Subcutaneous adipose tissue (tissue), 4 donors: ENCODE data around the gene PABPC1L. TPM values are rescaled to one million over a fixed set of nuclear protein-coding genes. Genes with fewer than 3 reads are reported as not detected.

ENCODE experiments used
- CTCF ChIP-seq: fragments of 450-650 bp; IDR thresholded peaks from one replicate; pipeline ENCODE4 v1.5.1; 2016; ENCODE audit warnings: low read depth, mild to moderate bottlenecking, control low read depth, antibody characterized with exemption, moderate library complexity
- total RNA-seq, 4 donors: library from RNA; depleted of rRNA; stranded (reverse); fragments of >200 nt; gene quantifications; one replicate each; pipeline ENCODE4 v1.1.0, GENCODE V29; 2016

Gene PABPC1L
- total RNA-seq, 4 donors from 2014 or later = 5.5 to 8.5 (median 6.9) TPM

DNA sequence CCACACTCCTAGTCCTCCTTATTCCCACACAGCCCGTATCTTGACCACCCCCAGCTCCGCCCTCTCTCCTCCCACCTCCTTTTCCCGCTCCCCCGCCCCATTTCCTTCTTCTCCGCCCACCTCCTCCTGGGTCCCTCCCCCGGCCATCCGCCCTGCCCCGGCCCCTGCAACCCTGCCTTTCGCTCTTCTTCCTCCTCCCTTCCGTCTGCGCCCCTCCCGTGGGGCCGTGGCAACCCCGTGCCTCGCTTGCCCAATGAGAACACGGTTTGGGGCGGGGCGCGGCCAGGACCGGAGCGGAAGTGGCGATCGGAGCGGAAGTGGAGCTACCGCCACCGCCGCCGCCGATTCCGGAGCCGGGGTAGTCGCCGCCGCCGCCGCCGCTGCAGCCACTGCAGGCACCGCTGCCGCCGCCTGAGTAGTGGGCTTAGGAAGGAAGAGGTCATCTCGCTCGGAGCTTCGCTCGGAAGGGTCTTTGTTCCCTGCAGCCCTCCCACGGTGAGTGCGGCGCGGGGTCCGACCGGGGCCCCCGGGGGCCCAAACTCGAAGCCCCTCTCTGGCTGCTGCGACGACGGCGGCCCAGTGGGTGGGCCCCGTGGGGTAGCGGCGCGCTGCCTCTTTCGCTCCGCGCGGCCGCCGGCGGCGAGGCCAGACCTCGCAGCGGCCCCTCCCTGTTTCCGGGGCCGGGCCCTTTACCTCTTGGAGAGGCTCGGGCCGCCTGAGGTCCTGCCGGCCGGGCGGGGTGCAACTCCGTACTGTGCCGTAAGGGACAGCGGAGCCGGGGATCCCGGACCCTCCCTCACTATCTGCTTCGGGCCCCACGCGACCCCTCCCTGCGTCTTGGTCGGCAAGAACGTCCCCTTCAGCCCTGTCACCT is 24.2 kb upstream of the PABPC1L start, which contains the start of gene YWHAB:
YWHAB (plus strand) TSS at position 314 of the 874 bp plus-strand sequence. CDS start 15,829 bp downstream, outside the sequence.
- TF ChIP-seq CTCF = no peak

GRCh38 chr20:44886266-44886651 is 23.6 kb upstream of the PABPC1L start:
- TF ChIP-seq CTCF = no peak

GRCh38 chr20:44886828-44887227 is 23.0 kb upstream of the PABPC1L start:
- no peak for TF ChIP-seq CTCF

DNA sequence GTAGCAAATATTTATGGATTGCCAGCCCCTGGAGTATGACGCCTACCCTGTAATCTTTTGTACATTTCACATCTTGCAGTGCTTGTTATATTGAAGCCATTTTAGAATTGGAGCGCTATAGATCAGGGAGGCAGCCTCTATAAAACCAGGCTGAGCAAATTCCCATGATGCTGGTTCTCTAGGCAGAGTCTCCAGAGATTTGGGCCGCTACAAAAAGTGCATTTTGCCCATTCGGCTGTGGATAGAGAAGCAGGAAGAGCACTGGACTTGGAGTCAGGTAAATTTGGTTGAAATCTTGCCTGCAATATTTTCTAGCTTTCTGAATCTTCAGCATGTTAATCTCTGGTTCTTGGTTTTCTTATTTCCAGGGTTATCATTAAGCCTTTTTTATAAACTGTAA is 22.4 kb upstream of the PABPC1L start:
- no peak for TF ChIP-seq CTCF

GRCh38 chr20:44888226-44889103 is 21.4 kb upstream of the PABPC1L start:
- TF ChIP-seq CTCF = no peak

- TF ChIP-seq CTCF = no peak
Measured at GRCh38 chr20:44891826-44892225, 18.0 kb upstream of the PABPC1L start.

GRCh38 chr20:44894959-44895358 is 14.9 kb upstream of the PABPC1L start:
- no peak for TF ChIP-seq CTCF
